ENCODE results near the gene PDE4D. TPM values are rescaled to one million over a fixed set of nuclear protein-coding genes. Genes with fewer than 3 reads are reported as not detected.

The PDE4D gene
- total RNA-seq, 2 experiments from 2014 or later, result 75.5 to 80.7 TPM

- CTCF ChIA-PET, result interaction anchor here (0.8 kb wide), 1 partner anchor 207 kb away, joined by 3 read pairs; no protein-coding TSS in a partner anchor
- TF ChIP-seq CTCF (IDR thresholded peaks at IDR 0.05), result no peak
- DNase-seq (no peak), ATAC-seq (no peak)
- H3K27ac Mint-ChIP-seq, result no peak overlapping the region
- no peaks in the 10 kb centered on the region for H3K36me3 Mint-ChIP-seq (ENCODE audit: low read depth)
- H3K9me3 Mint-ChIP-seq, result no peaks in the 10 kb centered on the region
- H3K27me3 Mint-ChIP-seq, result peaks cover 1% of the 10 kb centered on the region
- H3K4me1 Mint-ChIP-seq (ENCODE audit: low read depth), result no peaks in the 10 kb centered on the region
- no peak overlapping the region for H3K4me3 Mint-ChIP-seq
- POLR2A ChIA-PET, result no interaction called here
- intact Hi-C loops (cut with micrococcal nuclease), result loop anchor here (10.0 kb wide), 1 partner anchor 303 kb away; no protein-coding TSS in a partner anchor
These were observed 401.6 kb downstream of the PDE4D start for GRCh38 chr5:59491945-59492344.

- ChIA-PET POLR2A (no interaction called here), CTCF (no interaction called here)
- ATAC-seq (no peak), DNase-seq (no peak)
- intact Hi-C loops (cut with micrococcal nuclease), result no loop called here
- Mint-ChIP-seq H3K36me3 (ENCODE audit: low read depth) (no peaks in the 10 kb centered on the region), H3K4me1 (ENCODE audit: low read depth) (peaks cover 3% of the 10 kb centered on the region), H3K4me3 (no peak overlapping the region), H3K27me3 (no peaks in the 10 kb centered on the region), H3K27ac (no peak overlapping the region), H3K9me3 (no peaks in the 10 kb centered on the region)
- TF ChIP-seq CTCF (IDR thresholded peaks at IDR 0.05), result no peak
These were observed 404.0 kb downstream of the PDE4D start for GRCh38 chr5:59489551-59489950.

GRCh38 chr5:59487772-59488729 lies 405.5 kb downstream of the PDE4D start:
- intact Hi-C loops (cut with micrococcal nuclease), result no loop called here
- POLR2A ChIA-PET, result no interaction called here
- no peak for ATAC-seq

GRCh38 chr5:59487068-59487686 lies 406.3 kb downstream of the PDE4D start:
- DNase-seq, result no peak
- peaks cover 10% of the 10 kb centered on the region for H3K4me1 Mint-ChIP-seq (ENCODE audit: low read depth)
- ChIA-PET CTCF (interaction anchor here (2.2 kb wide), 1 partner anchor 10 kb away, joined by 13 read pairs; no protein-coding TSS in a partner anchor), POLR2A (no interaction called here)
- H3K4me3 Mint-ChIP-seq, result no peak overlapping the region
- TF ChIP-seq CTCF (IDR thresholded peaks at IDR 0.05), result no peak
- no peaks in the 10 kb centered on the region for H3K9me3 Mint-ChIP-seq
- intact Hi-C loops (cut with micrococcal nuclease), result no loop called here
- H3K27me3 Mint-ChIP-seq, result no peaks in the 10 kb centered on the region
- no peak for ATAC-seq
- no peaks in the 10 kb centered on the region for H3K36me3 Mint-ChIP-seq (ENCODE audit: low read depth)
- H3K27ac Mint-ChIP-seq, result no peak overlapping the region

More at GRCh38 chr5:59487772-59488729, 405.5 kb downstream of the PDE4D start:
- Mint-ChIP-seq H3K27ac (no peak overlapping the region), H3K4me3 (no peak overlapping the region), H3K27me3 (no peaks in the 10 kb centered on the region), H3K4me1 (ENCODE audit: low read depth) (peaks cover 10% of the 10 kb centered on the region), H3K36me3 (ENCODE audit: low read depth) (no peaks in the 10 kb centered on the region), H3K9me3 (no peaks in the 10 kb centered on the region)
- CTCF ChIA-PET, result interaction anchor here (0.7 to 2.2 kb wide), 4 partner anchors 9 to 342 kb away, joined by 3 to 13 read pairs (median 4); no protein-coding TSS in a partner anchor
- no peak for DNase-seq
- no peak for TF ChIP-seq CTCF (IDR thresholded peaks at IDR 0.05)

- Mint-ChIP-seq H3K9me3 (no peaks in the 10 kb centered on the region), H3K27me3 (no peaks in the 10 kb centered on the region), H3K36me3 (ENCODE audit: low read depth) (no peaks in the 10 kb centered on the region), H3K27ac (no peak overlapping the region), H3K4me1 (ENCODE audit: low read depth) (peaks cover 10% of the 10 kb centered on the region), H3K4me3 (no peak overlapping the region)
- ChIA-PET POLR2A (no interaction called here), CTCF (no interaction called here)
- ATAC-seq (no peak), DNase-seq (no peak)
- no peak for TF ChIP-seq CTCF (IDR thresholded peaks at IDR 0.05)
- intact Hi-C loops (cut with micrococcal nuclease), result no loop called here
These were observed 407.0 kb downstream of the PDE4D start for GRCh38 chr5:59486508-59486907.
